Uterus (tissue), 4 donors: ENCODE results near the gene ITGAL. TPM values are rescaled to one million over a fixed set of nuclear protein-coding genes. Genes with fewer than 3 reads are reported as not detected.
"Not testable (repeated sequence)": the region's sequence is repeated elsewhere in the genome, so short reads cannot be mapped to it uniquely, and the experiment has no call there.

Experiments used
- DNase-seq, 2 donors: peaks; one replicate each; pipeline ENCODE4 v3.0.0-alpha.2; 2019 to 2020
- H3K27ac ChIP-seq, 2 donors: fragments of 200-600 bp; sonication (generic); 1 replicate in 1 of 2; 2 replicates in 1 of 2; pipeline ENCODE4 v1.5.1; 2016 to 2018
- H3K27me3 ChIP-seq, 2 donors: fragments of 200-600 bp; sonication (generic); one replicate each; pipeline ENCODE4 v1.5.1; 2018 to 2019; ENCODE audit warnings: control low read depth in 1 of 2
- H3K36me3 ChIP-seq, 2 donors: fragments of 200-600 bp; sonication (generic); one replicate each; pipeline ENCODE4 v1.5.1; 2019; ENCODE audit warnings: control low read depth in 1 of 2
- H3K4me1 ChIP-seq, 2 donors: fragments of 200-600 bp; sonication (generic); one replicate each; pipeline ENCODE4 v1.5.1; 2018 to 2019; ENCODE audit warnings: control low read depth in 1 of 2
- H3K4me3 ChIP-seq, 2 donors: fragments of 200-600 bp; sonication (generic); 1 replicate in 1 of 2; 2 replicates in 1 of 2; pipeline ENCODE4 v1.5.1; 2018 to 2019; ENCODE audit warnings: mild to moderate bottlenecking in 1 of 2
- H3K9me3 ChIP-seq, 2 donors: fragments of 200-600 bp; sonication (generic); one replicate each; pipeline ENCODE4 v1.5.1; 2019; ENCODE audit warnings: control low read depth in 1 of 2
- CTCF ChIP-seq, 4 experiments: fragments of 200-600 bp in 2 of 4; fragments of 450-650 bp in 2 of 4; sonication (generic) in 2 of 4; IDR thresholded peaks; one replicate each; pipeline ENCODE4 v1.5.1; 2016 to 2019; ENCODE audit warnings: antibody characterized with exemption in 4 of 4, mild to moderate bottlenecking in 2 of 4, moderate library complexity in 1 of 4
- POLR2A ChIP-seq, 2 donors: fragments of 450-650 bp; IDR thresholded peaks; one replicate each; pipeline ENCODE4 v1.6.1; 2016; ENCODE audit warnings: antibody characterized with exemption in 2 of 2, mild to moderate bottlenecking in 1 of 2, moderate library complexity in 1 of 2
- intact Hi-C: fragments of 100-400 bp; cut with DNase I; formaldehyde crosslinking; loops from one replicate; pipeline ENCODE4 v1.15.1; 2023; ENCODE audit warnings: low total_unique reads
- total RNA-seq, 4 donors: library from RNA; depleted of rRNA in 3 of 4; stranded (reverse); fragments of >200 nt in 3 of 4; gene quantifications; one replicate each; pipeline versions ENCODE4 v1.1.0 to v1.2.4, GENCODE V29; 2014 to 2023
- donor health status: DM: yes; HTN: yes; CAD: no.

The ITGAL gene
- total RNA-seq, 4 donors from 2014 or later, result 3.6 to 5.6 (median 4.7) TPM; not detected in 1

GRCh38 chr16:30457743-30458560, 14.6 kb upstream of the ITGAL start:
- intact Hi-C loops, result no loop called here

GRCh38 chr16:30458561-30459394, 13.8 kb upstream of the ITGAL start:
- Histone ChIP-seq H3K27me3 (no peaks in the 10 kb centered on the region), H3K27ac (no peak overlapping the region), H3K4me3 (no peak overlapping the region), H3K4me1 (no peaks in the 10 kb centered on the region), H3K9me3 (no peaks in the 10 kb centered on the region), H3K36me3 (no peaks in the 10 kb centered on the region)
- intact Hi-C loops, result no loop called here
- TF ChIP-seq POLR2A (IDR thresholded peaks at IDR 0.05) (no peak), CTCF (IDR thresholded peaks at IDR 0.05) (no peak)
- DNase-seq, result no peak

More at GRCh38 chr16:30457743-30458560, 14.6 kb upstream of the ITGAL start:
- Histone ChIP-seq H3K27ac (no peak overlapping the region), H3K4me3 (no peak overlapping the region), H3K27me3 (no peaks in the 10 kb centered on the region), H3K9me3 (no peaks in the 10 kb centered on the region), H3K4me1 (no peaks in the 10 kb centered on the region), H3K36me3 (no peaks in the 10 kb centered on the region)
- TF ChIP-seq CTCF (IDR thresholded peaks at IDR 0.05) (no peak), POLR2A (IDR thresholded peaks at IDR 0.05) (no peak)
- no peak for DNase-seq

- Histone ChIP-seq H3K36me3 (no peaks in the 10 kb centered on the region), H3K27me3 (no peaks in the 10 kb centered on the region), H3K27ac (no peak overlapping the region), H3K9me3 (no peaks in the 10 kb centered on the region), H3K4me3 (no peak overlapping the region), H3K4me1 (no peaks in the 10 kb centered on the region)
- no peak for TF ChIP-seq POLR2A (IDR thresholded peaks at IDR 0.05)
- no peak for TF ChIP-seq CTCF (IDR thresholded peaks at IDR 0.05)
- no peak for DNase-seq
- intact Hi-C loops, result no loop called here
Observed at GRCh38 chr16:30459456-30459855, 13.1 kb upstream of the ITGAL start.

GRCh38 chr16:30461426-30461825, 11.1 kb upstream of the ITGAL start:
- H3K9me3 ChIP-seq, H3K27me3 ChIP-seq, H3K4me3 ChIP-seq, H3K27ac ChIP-seq, intact Hi-C loops, H3K4me1 ChIP-seq, DNase-seq, H3K36me3 ChIP-seq: not testable (repeated sequence)

- DNase-seq, result no peak
- intact Hi-C loops, result no loop called here
- Histone ChIP-seq H3K9me3 (no peaks in the 10 kb centered on the region), H3K4me3 (no peak overlapping the region), H3K4me1 (no peaks in the 10 kb centered on the region), H3K36me3 (no peaks in the 10 kb centered on the region), H3K27ac (no peak overlapping the region), H3K27me3 (no peaks in the 10 kb centered on the region)
- TF ChIP-seq POLR2A (IDR thresholded peaks at IDR 0.05), result no peak
- no peak for TF ChIP-seq CTCF (IDR thresholded peaks at IDR 0.05)
Observed at GRCh38 chr16:30464078-30464477, 8.5 kb upstream of the ITGAL start.
